HG03432 (cell line): Measurements from ENCODE around the gene RERG.

Source experiments
- ATAC-seq: cut with Tn5 transposase; IDR thresholded peaks from one replicate; pipeline ENCODE4 v1.9.1; 2021; ENCODE audit warnings: mild to moderate bottlenecking, moderate library complexity; ENCODE audit not compliant: unreplicated experiment

RERG gene

GRCh38 chr12:15220915-15221885, at the start of gene RERG:
TSS of gene RERG (minus strand) at chr12:15221417. CDS start at chr12:15217489, 3,928 bp downstream.
- ATAC-seq: peak; percentile 98

DNA sequence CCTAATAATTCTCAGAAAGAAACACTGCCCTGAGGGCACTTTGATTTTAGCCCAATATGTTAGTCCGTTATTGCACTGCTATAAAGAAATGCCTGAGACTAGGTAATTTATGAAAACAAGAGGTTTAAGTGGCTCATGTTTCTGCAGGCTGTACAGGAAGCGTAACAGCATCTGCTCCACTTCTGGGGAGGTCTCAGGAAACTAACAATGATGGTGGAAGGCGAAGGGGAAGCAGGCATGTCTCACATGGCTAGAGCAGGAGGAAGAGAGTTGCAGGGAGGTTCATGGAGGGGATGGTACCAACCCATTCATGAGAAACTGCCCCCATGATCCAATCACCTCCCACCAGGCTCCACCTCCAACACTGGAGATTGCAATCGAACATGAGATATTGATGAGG, 49.4 kb upstream of the RERG start:
- ATAC-seq: no peak

DNA sequence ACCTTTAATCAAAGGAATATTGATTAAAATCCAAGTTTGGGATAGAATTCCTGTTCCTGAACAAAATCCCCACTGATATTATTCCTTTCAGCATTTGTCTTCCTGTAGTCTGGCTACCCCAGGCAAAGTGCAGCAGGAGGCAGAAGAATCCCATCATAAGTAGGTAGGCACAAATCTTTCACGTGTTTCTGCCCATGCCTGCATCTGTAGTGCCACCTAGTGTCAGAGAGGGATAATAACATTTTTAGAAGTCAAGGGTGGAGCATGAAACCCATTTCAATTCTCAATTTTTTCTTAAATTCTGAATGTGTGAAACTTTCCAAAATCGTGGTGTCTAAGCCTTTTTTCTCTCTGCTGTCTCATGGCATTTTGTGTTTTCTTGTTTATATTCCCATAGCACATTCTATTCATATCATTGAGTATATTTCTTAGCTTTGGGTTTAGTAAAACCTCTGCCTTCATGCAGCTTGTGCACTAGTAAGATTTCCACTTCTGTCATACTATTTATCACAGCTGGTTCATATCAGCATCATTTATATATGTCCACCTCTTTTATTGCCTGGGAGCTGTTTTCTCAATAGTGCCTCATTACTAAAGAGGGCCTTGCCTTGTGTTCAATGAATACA, 47.8 kb upstream of the RERG start:
- ATAC-seq: peak; percentile 80

- no peak for ATAC-seq
These were observed 47.1 kb upstream of the RERG start for GRCh38 chr12:15268309-15268708.

DNA sequence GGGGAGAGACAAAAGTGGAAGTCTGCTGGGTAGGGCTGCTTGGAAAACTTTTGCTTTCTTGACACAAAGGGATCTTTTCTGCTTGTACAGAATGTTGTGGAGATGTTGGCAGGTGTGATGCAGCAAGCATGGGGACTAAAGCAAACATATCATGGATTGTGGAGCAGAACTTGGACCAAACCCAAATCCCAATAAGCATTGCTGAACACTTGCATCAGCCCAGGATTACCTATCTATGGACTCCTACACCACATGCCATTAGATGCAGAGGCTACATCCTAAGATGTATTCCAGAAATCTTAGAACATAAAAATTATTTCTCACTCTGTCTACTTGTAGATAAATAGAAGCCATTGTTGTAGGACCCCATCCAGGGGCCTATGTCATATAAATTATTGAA, 44.7 kb upstream of the RERG start:
- no peak for ATAC-seq

GRCh38 chr12:15256761-15257160, 35.5 kb upstream of the RERG start:
- no peak for ATAC-seq

- no peak for ATAC-seq
These were observed 32.8 kb upstream of the RERG start for GRCh38 chr12:15253990-15254389.

- ATAC-seq: no peak
These were observed 23.7 kb upstream of the RERG start for GRCh38 chr12:15244926-15245325.

GRCh38 chr12:15244341-15244740, 23.1 kb upstream of the RERG start:
- ATAC-seq: no peak

GRCh38 chr12:15243102-15243501, 21.9 kb upstream of the RERG start:
- no peak for ATAC-seq

GRCh38 chr12:15240898-15241297, 19.7 kb upstream of the RERG start:
- ATAC-seq: no peak

GRCh38 chr12:15234508-15234907, 13.3 kb upstream of the RERG start:
- ATAC-seq: no peak

GRCh38 chr12:15234011-15234410, 12.8 kb upstream of the RERG start:
- ATAC-seq: no peak

- no peak for ATAC-seq
These were observed 11.7 kb upstream of the RERG start for GRCh38 chr12:15232959-15233358.

GRCh38 chr12:15231493-15231892, 10.3 kb upstream of the RERG start:
- ATAC-seq: no peak

GRCh38 chr12:15230751-15231150, 9.5 kb upstream of the RERG start:
- ATAC-seq: no peak

DNA sequence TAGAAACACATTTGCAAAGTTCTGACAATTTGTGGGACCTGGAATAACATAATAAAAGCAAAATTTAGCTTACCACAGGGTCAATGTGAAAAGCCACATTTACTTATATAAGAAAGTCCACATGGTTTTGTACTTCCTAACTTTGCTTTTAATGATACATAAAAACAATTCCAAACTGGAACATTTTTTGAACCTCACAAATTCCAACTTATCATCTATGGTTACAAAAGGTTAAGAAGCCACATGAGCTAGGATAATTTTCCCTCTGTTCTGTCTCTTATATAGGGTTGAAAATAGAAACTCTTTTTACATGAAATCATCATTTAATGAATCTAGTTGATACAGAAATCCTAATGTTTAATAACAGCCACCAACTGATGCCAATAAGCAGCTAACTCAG, 8.9 kb upstream of the RERG start:
- no peak for ATAC-seq

GRCh38 chr12:15227004-15227679, 5.9 kb upstream of the RERG start:
- peak; percentile 43 for ATAC-seq

DNA sequence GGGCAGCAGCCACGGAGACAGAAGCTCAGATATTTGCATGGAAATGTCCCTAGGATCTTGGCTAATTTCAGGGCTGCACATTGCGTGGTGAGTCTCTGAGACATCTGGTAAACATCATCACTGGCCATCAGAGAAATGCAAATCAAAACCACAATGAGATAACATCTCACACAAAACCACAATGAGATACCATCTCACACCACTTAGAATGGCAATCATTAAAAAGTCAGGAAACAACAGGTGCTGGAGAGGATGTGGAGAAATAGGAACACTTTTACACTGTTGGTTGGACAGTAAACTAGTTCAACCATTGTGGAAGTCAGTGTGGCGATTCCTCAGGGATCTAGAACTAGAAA, 4.6 kb upstream of the RERG start:
- peak; percentile 43 for ATAC-seq

GRCh38 chr12:15225136-15225862, 4.1 kb upstream of the RERG start:
- no peak for ATAC-seq

GRCh38 chr12:15222219-15222618, 1.0 kb upstream of the RERG start:
- ATAC-seq: no peak
